HS-27A (cell line): ENCODE results near the gene SLC9C2.
"Not testable (repeated sequence)": the region's sequence is repeated elsewhere in the genome, so short reads cannot be mapped to it uniquely, and the experiment has no call there.

Experiments
- DNase-seq: peaks from one replicate; pipeline ENCODE4 v3.0.0-alpha.2; 2012; ENCODE audit warnings: low read depth, missing footprints

The SLC9C2 gene, protein sequence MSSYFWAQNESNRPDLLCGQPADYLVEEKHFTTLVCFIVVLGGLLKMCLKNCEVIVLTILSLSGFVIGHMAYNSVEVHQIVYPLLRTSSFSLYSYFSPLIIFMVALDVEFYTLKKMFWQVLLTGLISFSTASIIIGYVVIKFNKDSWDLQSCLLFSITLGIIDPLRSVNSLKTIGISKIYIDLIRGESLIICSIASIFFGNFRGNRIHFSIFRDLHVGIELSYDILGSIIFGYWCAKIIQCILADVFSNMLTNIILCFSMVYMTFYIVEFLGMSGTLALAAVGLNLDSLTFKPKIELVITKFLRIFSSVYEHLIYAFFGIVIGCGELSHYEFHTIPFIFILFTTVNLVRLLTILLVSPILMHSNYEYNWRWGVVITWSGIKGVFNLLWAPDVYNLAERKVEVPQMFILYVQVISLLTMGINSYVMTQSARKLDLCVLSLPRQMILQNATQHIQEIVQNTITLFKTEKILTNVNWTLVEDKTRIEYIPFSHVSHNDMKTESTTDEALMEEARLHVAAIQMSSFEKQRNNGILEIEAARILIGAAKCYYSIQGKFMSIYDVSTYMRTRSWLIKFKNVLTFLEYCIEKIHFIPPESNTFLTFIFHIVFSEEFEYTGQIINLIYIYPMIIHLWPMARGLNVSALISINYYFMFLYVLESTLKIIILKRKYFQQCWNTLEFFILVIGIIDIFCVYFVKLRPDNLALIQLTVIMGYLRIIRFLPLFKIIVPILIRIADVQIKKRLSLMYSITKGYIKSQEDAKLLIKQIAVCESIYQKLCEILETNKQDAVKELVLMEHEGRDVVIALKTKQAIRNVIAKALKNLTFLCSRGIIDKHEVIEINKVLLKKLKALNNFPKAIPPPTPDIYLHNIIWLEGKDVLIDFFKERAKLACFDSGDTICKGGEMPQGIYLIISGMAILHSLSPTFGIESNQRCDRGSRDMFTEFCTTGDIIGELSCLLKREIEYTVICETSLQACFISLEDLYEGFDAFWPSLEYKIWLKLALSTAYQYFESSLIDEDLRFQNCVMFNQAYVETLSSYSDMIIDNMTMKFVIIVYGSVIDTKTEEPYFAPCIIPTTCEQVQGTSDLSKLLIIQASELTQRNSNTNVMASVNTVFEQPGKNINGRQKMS

DNA sequence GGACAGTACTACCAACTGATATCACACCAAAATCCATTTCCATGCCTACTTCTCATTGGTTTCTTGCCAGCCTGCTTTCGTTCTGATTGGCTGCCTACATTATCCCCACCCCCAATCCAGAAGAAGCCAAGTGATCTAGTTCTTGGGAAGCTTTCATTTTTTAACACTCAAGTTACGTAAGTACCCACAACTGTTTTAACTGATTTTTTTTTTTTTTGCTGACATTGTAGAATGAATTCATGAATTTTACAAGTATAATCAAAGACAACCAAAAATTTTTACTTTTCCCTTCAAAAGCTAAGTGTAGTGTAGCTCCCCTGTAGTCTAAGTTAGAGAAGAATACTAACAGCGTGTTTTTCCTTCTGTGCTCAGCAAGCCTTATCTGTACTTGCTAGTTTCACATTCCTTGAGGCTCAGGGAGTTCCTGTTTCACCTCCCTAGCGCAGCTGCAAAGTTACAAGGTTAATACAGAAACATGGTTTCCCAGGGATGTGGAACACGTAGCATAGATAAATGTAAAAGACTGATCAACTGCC is at the start of gene SLC9C2:
Gene SLC9C2 (minus strand): TSS at position 17 of the 536 bp plus-strand sequence. CDS start 1,296 bp downstream, outside the sequence.
- no peak for DNase-seq

DNA sequence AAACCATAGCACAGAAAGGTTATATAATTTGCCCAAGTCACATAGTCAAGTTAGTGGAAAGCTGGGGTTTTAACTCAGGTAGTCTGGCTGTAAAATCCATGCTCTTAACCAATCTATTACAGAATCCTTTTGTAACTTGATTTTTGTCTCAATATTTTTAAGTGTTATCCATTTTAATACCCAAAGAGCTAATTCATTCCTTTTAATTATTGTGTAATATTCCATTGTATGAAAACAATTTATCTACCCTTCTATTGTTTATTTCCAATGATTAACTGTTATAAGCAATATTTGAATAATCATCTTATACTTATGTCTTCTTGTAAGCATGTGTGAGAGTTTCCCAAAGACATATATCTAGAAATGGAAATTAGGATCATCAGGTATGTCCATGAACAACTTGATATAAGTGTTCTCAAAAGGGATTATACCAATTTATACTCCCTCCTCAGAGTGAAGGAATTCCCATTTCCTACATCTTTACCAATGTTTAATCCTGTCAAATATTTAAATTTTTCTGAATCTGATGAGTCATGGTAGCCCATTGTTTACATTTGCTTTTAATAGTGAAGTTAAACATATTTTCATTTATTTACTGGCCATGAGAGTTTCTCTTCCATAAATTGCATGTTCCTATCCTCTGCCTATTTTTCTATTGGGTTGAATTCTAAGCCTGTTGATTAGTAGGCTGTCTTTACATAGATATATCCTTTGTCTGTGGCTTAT is 46.2 kb upstream of the SLC9C2 start:
- no peak for DNase-seq

DNA sequence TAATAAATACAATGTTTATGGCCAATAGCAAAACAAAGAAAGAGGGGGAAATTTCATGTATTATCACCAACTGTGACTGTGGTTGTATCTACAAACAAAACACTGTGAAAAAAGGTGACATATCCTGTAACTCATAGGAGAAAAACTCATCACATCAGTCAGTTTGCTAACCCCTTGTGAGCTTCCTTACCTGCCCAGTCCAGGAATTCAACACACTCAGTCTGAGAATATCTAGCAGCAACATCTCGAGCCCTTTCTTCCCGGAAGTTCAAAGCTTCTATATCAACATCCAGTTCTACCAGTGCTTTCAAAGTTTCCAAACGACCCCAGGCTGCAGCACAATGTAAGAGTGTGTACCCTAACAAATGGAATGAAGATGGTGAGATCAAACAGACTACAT is 43.8 kb upstream of the SLC9C2 start:
- DNase-seq = no peak

DNA sequence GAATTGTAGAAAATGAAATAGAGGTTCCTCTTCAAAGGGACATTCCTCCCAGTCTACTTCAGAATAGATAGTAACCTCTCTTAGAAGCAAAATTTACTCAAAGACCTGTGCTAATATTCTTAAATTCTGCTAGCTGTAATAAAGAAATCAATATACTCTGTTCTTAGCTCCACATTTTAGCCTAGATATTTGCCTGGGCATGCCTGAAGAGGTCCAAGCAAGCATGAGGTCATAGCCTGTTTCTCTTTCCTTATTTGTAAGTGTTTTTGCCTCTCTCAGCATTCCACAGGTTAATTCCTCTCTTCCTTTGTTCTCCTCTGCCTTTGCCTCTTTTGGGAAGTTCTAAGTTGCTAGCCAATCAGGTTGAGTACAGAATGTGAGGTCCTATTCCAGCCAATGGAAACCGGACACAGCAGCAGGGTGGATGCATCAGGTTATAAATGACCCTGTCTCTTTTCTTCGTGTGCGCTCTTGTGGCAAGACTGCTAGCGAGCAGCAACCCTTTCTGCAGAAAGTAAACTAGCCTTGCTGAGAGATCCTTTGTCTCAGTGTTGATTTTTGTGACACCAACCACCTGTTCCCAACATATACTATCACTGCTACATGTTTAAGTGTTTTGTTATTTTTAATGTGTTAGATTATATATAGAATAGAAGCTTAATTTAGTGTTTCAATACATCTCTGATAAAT is 39.7 kb upstream of the SLC9C2 start:
- not testable (repeated sequence) for DNase-seq

DNA sequence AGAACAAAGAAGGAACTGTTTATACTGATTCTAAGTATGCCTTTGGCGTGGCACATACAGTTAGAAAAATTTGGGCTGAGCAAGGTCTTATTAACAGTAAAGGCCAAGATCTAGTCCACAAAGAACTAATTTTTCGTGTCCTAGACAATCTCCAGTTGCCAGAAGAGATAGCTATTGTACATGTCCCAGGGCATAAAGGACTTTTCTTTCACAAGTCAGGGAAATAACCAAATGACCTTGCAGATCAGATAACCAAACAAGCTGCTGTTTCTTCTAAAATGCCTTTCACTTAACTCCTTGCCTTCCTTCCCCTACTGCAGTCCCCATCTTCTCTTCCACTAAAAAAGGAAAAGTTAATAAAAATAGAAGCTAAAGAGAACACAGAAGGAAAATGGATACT is 36.2 kb upstream of the SLC9C2 start:
- no peak for DNase-seq

DNA sequence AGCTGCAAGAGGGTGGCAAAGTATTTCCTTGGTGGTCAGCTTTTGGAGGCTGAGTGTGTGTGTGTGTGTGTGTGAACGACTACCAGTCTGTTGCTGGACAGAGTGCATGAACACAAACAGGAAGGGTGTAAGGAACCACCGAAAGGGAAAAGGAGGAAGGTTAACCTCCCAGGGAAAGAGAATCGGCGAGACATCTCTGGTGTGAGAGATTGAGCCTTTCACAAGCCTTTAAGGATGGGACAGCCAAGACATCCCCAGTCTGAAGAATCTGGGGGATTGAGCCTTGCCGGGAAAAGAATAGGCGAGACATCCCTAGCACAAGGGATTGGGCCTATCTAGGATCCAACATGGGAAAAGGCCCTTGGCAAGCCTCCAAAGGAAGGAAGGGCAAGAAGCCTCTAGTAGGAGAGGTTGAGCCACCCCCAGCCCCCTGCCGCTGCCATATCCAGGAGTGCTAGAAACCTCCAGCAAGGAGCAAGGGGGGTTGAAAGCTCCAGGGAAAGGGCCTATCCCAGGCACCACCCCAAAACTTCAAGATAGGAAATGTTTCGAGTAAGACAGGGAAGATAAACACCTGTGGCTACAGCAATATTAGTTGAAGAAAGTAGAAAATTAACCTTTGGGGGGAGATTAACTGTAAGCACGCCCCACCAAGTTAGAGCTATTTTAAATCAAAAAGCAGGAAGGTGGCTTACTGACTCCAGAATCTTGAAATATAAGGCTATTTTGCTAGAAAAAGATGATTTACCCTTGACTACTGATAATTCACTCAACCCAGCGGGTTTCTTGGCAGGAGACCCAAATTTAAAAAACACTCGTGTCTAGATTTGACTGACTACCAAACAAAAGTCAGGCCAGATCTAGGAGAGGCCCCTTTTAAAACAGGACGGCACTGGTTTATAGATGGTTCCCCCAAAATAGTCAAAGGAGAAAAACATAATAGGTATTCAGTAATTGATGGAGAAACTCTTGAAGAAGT is 35.5 kb upstream of the SLC9C2 start:
- no peak for DNase-seq

DNA sequence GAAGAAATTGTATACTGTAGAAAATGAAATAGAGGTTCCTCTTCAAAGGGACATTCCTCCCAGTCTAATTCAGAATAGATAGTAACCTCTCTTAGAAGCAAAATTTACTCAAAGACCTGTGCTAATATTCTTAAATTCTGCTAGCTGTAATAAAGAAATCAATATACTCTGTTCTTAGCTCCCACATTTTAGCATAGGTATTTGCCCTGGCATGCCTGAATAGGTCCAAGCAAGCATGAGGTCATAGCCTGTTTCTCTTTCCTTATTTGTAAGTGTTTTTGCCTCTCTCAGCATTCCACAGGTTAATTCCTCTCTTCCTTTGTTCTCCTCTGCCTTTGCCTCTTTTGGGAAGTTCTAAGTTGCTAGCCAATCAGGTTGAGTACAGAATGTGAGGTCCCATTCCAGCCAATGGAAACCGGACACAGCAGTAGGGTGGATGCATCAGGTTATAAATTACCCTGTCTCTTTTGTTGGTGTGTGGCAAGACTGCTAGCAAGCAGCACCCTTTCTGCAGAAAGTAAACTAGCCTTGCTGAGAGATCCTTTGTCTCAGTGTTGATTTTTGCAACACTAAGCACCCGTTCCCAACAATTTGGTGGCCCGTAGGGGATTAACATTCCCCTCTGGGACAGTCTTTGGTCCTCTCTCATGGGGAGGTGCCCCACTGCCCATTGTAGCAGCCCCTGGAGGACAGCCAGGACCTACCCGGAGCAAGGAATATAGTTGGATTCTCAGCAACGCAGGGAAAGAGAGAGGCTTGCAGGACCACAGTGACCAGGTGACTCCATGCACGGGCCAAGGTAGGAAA is 34.6 kb upstream of the SLC9C2 start:
- DNase-seq = not testable (repeated sequence)

DNA sequence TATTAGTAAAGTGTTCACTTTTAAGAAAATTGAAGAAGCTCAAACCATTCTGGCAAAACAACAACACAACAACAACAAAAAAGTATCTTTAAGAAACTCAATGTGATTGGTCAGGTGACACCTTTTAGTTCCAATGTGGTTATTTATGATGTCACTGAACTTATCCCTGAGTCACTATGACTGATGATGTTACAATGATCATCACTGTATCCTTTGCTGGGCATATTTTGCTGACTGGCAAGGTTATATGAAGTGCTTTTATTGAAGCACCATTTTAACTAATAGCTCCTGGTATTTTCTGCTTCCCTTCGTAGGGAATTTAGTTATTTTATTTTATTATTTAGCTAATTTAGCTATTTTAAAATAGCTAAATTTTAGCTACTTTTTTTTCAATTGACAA is 32.2 kb upstream of the SLC9C2 start, which contains the start of gene TEX50:
Gene TEX50 (plus strand): TSS at position 223 of the 400 bp plus-strand sequence. CDS start 184 bp downstream, outside the sequence.
- DNase-seq = no peak

DNA sequence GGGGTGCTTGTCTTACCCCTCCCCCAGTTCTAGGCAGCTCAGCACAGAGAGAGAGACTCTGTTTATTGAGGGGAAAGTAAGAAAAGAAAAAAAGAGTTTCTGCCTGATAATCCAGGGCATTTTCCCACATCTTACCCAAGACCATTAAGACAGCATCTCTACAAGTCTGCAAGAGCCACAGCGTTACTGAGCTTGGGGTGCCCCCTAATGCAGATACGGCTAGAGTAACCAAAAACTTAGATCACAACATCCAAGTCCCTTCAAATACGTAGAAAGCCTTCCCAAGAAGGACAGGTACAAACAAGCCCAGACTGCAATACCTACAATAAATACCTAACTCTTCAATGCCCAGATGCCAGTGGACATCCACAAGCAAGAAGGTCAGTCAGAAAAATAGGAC is 26.0 kb upstream of the SLC9C2 start:
- no peak for DNase-seq

DNA sequence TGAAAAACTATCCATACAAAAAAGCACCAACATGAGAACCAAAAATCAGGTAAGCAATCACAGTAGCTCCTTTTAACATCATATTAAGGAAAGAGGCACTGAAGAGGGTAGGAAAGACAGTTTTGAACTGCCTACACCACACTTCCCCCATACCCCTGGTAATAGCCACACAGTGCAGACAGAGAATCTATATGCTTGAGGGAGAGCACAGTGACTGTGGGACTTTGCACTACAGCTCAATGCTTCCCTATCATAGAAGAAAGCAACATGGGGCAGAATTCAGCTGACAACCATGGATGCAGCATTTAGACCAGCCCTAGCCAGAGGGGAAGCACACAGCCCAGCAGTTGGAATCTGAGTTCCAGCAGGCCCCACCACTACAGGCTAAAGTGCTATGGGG is 24.4 kb upstream of the SLC9C2 start:
- no peak for DNase-seq

DNA sequence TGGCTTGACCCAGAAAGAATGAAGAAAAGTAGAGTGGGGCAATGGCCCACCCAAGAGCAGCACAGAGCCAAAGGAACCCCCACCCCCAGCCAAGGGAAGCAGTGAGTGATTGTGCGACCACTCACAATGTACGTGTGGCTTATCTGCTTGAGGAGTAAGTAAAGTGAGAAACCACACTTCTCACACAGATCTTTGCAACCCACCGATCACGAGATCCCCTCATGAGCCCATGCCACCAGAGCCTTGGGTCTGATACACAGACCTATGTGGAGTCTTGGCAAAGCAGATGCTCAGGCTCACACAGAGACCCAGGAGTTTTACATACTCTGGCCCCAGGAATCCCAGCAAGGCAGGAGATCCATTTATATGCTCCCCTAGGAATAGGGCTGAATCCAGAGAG is 14.0 kb upstream of the SLC9C2 start:
- no peak for DNase-seq

DNA sequence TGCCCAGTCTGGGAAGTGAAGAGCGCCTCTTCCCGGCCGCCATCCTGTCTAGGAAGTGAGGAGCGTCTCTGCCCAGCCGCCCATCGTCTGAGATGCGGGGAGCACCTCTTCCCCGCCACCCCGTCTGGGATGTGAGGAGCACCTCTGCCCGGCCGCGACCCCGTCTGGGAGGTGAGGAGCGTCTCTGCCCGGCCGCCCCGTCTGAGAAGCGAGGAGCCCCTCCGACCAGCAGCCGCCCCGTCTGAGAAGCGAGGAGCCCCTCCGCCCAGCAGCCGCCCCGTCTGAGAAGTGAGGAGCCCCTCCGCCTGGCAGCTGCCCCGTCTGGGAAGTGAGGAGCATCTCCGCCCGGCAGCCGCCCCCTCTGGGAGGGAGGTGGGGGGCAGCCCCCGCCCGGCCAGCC is 10.2 kb upstream of the SLC9C2 start:
- not testable (repeated sequence) for DNase-seq

DNA sequence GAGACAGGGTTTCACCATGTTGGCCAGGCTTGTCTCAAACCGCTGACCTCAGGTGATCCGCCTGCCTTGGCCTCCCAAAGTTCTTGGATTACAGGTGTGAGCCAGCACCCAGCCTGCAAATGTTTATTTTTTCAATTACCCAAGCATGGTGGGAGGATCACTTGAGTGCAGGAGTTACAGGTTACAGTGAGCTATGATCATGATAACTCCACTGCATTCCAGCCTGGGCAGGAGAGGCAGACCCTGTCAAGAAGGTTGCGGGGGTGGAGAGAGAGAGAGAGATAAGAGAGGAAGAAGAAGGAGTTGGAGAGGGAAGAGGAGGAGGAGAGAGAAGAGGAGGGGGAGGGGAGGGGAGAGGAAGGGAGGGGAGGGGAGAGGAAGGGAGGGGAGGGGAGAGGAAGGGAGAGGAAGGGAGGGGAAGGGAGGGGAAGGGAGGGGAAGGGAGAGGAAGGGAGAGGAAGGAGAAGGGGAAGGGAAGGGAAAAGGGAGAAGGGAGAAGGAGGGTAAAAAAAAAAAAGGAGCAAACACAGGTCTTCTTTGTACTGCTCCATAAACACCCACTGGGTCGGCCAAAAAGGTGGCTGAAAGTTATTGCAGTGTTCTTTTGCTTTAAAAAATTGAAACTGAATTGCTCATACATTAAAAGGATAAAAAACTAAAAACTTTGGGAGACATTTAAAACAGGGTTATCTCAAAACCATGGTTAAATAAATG is 5.8 kb upstream of the SLC9C2 start:
- DNase-seq = no peak

DNA sequence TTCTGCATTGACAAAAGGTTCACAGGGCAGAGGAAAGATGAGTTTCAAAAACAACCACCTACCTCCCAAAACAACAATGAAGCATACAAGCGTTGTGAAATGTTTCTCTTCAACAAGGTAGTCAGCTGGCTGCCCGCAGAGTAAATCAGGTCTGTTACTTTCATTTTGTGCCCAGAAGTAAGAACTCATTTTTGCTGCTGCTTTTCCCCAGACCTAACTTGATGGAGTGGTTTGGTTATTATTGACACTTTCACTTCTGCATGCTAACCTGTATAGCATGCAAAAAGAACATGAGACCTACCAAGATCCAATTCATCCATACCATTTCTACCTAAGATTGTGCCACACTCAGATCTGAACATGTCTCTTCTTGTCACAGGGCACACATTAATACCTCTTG is 1.3 kb downstream of the SLC9C2 start:
- no peak for DNase-seq

DNA sequence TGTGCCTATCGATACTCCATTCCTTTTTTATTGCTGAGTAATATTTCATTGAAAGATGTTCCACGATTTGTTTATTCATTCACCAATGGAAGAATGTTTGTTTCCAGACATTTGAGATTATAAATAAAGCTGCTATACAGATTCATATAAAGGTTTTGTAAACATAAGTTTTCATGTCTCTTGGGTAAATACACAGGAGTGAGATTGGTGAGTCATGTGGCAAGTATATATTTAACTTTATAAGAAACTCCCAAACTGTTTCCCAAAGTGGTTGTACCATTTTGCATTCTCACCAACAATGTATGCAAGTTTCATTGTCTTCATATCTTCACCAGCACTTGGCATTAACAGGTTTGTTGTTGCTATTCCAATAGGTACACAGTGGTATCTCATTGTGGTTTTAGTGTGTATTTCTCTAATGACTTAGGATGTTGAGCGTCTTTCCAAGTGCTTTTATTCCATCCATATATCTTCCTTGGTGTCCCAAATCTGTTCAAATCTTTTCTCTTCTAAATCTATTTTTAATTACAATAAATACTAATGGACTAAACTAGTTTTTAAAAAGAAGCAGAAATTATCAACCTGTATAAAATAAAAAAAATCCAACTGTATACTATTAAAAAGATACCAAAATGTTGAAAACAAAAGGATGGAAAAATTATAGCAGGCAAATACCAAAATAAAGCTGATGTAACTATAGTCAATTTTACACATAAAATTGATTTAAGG is 6.6 kb downstream of the SLC9C2 start:
- DNase-seq = no peak

DNA sequence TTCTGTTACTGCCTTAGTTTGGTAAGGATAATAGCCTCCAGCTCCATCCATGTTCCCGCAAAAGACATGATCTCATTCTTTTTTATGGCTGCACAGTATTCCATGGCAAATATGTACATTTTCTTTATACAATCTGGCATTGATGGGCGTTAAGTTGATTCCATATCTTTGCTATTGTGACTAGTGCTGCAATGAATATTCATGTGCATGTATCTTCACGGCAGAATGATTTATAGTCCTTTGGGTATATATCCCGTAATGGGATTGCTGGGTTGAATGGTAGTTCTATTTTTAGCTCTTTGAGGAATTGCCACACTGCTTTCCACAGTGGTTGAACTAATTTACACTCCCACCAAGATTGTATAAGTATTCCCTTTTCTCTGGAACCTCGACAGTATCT is 11.7 kb downstream of the SLC9C2 start:
- DNase-seq = not testable (repeated sequence)

DNA sequence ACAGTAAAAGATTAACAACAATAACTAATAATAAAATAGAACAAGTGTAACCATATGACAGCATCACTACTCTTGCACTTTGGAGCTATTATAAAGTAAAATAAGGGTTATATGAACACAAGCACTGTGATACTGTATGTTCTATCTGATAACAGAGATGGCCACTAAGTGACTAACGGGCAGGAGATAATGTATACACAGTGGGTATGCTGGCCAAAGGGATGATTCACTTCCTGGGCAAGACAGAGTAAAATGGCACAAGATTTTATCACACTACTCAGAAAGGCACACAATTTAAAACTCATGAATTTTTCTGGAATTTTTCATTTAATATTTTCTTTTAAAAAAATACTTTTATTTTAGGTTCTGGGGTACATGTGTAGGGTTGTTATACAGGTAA is 12.3 kb downstream of the SLC9C2 start:
- DNase-seq = peak; percentile 19
